Measurements from ENCODE around the gene GPAT3. TPM values are rescaled to one million over a fixed set of nuclear protein-coding genes. Genes with fewer than 3 reads are reported as not detected.

The GPAT3 gene
- total RNA-seq, 1 donor from 2014 or later = 0.99 TPM

DNA sequence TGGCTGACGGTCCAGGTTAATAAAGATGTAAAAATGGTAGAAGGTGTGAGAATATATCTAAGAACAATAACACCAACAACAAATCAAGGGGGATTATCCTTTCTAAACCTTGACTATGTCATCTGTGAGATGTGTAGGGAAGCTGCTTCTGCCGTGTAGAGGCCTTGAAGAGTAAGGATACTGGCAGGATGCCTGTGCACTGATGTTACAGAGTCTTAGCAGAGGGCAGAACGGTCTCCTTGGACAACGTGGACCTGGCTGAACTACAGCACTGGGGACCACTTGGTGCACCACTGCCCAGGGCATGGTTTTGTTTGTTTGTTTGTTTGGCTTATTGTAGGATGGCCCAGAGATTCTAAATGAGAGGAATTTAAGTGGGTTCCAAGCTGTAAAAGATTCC is 33.5 kb downstream of the GPAT3 start:
- Histone ChIP-seq H3K4me3 (no peak overlapping the region), H4K20me1 (ENCODE audit: low read depth) (no peaks in the 10 kb centered on the region), H2AFZ (replicated peaks) (no peak overlapping the region), H3K79me2 (ENCODE audit: low read depth) (no peaks in the 10 kb centered on the region), H3K27me3 (no peaks in the 10 kb centered on the region), H3K36me3 (no peaks in the 10 kb centered on the region), H3F3A (ENCODE audit: low read depth) (no peaks in the 10 kb centered on the region), H3K4me2 (no peak overlapping the region), H3K4me1 (no peaks in the 10 kb centered on the region), H3K9ac (no peak overlapping the region), H3K27ac (no peak overlapping the region), H3K9me3 (ENCODE audit: low read depth) (no peaks in the 10 kb centered on the region)
- no peak for TF ChIP-seq EZH2 (IDR thresholded peaks at IDR 0.05)
- TF ChIP-seq, protein P1, sequence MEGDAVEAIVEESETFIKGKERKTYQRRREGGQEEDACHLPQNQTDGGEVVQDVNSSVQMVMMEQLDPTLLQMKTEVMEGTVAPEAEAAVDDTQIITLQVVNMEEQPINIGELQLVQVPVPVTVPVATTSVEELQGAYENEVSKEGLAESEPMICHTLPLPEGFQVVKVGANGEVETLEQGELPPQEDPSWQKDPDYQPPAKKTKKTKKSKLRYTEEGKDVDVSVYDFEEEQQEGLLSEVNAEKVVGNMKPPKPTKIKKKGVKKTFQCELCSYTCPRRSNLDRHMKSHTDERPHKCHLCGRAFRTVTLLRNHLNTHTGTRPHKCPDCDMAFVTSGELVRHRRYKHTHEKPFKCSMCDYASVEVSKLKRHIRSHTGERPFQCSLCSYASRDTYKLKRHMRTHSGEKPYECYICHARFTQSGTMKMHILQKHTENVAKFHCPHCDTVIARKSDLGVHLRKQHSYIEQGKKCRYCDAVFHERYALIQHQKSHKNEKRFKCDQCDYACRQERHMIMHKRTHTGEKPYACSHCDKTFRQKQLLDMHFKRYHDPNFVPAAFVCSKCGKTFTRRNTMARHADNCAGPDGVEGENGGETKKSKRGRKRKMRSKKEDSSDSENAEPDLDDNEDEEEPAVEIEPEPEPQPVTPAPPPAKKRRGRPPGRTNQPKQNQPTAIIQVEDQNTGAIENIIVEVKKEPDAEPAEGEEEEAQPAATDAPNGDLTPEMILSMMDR (IDR thresholded peaks at IDR 0.05) = no peak
- no peak for TF ChIP-seq EZH2phosphoT487 (IDR thresholded peaks at IDR 0.05)
- no peak for DNase-seq (ENCODE audit: low spot score)
- H3K36me3 Mint-ChIP-seq = no peaks in the 10 kb centered on the region
- H3K9me3 Mint-ChIP-seq = no peaks in the 10 kb centered on the region
- H3K27ac Mint-ChIP-seq = no peak overlapping the region
- no peaks in the 10 kb centered on the region for H3K27me3 Mint-ChIP-seq (ENCODE audit: insufficient read depth, low read depth)
- H3K4me1 Mint-ChIP-seq = no peaks in the 10 kb centered on the region
- no peak overlapping the region for H3K4me3 Mint-ChIP-seq

DNA sequence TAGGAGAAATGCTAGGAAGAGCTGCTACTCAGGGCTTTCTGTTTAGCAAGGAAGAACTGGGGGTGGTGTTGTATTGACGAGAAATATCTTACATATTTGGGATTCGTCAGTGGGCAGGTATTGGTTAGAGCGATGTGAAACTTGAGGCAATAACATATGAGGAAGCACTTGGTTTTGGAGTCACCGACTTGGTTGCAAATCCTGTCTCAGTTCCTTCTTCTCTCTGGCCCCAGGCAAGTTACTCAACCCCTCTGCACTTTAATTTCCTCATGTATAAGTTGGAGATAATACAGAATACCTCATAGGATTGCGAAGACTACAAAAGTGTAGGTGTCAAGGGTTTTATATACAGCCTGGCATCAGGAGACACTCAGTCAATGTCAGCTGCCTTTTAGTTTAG is 34.1 kb downstream of the GPAT3 start:
- Histone ChIP-seq H3K36me3 (no peaks in the 10 kb centered on the region), H4K20me1 (ENCODE audit: low read depth) (no peaks in the 10 kb centered on the region), H3F3A (ENCODE audit: low read depth) (no peaks in the 10 kb centered on the region), H3K4me3 (no peak overlapping the region), H2AFZ (replicated peaks) (no peak overlapping the region), H3K4me1 (no peaks in the 10 kb centered on the region), H3K27ac (no peak overlapping the region), H3K9me3 (ENCODE audit: low read depth) (no peaks in the 10 kb centered on the region), H3K4me2 (no peak overlapping the region), H3K79me2 (ENCODE audit: low read depth) (no peaks in the 10 kb centered on the region), H3K27me3 (no peaks in the 10 kb centered on the region), H3K9ac (no peak overlapping the region)
- H3K4me1 Mint-ChIP-seq = no peaks in the 10 kb centered on the region
- no peak overlapping the region for H3K4me3 Mint-ChIP-seq
- H3K36me3 Mint-ChIP-seq = no peaks in the 10 kb centered on the region
- H3K27ac Mint-ChIP-seq = no peak overlapping the region
- no peaks in the 10 kb centered on the region for H3K27me3 Mint-ChIP-seq (ENCODE audit: insufficient read depth, low read depth)
- no peaks in the 10 kb centered on the region for H3K9me3 Mint-ChIP-seq
- no peak for DNase-seq (ENCODE audit: low spot score)
- TF ChIP-seq EZH2 (IDR thresholded peaks at IDR 0.05) = no peak
- TF ChIP-seq EZH2phosphoT487 (IDR thresholded peaks at IDR 0.05) = no peak
- TF ChIP-seq, protein P1 (IDR thresholded peaks at IDR 0.05) = no peak

DNA sequence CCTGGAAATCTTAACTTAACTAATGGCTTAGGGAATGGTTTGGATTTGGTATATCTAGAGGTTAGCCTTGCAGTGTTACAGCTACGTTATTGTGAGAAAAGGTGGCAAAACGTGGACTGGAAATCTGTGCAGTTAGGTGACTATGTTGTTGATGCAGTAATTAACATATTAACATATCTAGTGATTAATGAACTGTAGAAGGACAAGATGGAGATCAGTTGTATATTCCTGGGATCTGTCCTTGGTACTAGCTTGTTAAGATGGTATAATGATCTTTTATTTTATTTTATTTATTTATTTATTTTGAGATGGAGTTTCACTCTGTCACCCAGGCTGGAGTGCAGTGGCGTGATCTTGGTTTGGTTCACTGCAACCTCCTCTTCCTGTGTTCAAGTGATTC is 36.9 kb downstream of the GPAT3 start:
- Histone ChIP-seq H3K4me3 (no peak overlapping the region), H3K27me3 (no peaks in the 10 kb centered on the region), H4K20me1 (ENCODE audit: low read depth) (no peaks in the 10 kb centered on the region), H3K9me3 (ENCODE audit: low read depth) (no peaks in the 10 kb centered on the region), H2AFZ (replicated peaks) (no peak overlapping the region), H3K4me2 (no peak overlapping the region), H3K36me3 (no peaks in the 10 kb centered on the region), H3F3A (ENCODE audit: low read depth) (no peaks in the 10 kb centered on the region), H3K79me2 (ENCODE audit: low read depth) (no peaks in the 10 kb centered on the region), H3K4me1 (no peaks in the 10 kb centered on the region), H3K9ac (no peak overlapping the region), H3K27ac (no peak overlapping the region)
- Mint-ChIP-seq H3K27me3 (ENCODE audit: insufficient read depth, low read depth) (peaks cover 3% of the 10 kb centered on the region), H3K36me3 (no peaks in the 10 kb centered on the region), H3K4me3 (no peak overlapping the region), H3K9me3 (no peaks in the 10 kb centered on the region), H3K4me1 (no peaks in the 10 kb centered on the region), H3K27ac (no peak overlapping the region)
- DNase-seq (ENCODE audit: low spot score) = no peak
- TF ChIP-seq EZH2phosphoT487 (IDR thresholded peaks at IDR 0.05) (no peak), EZH2 (IDR thresholded peaks at IDR 0.05) (no peak)
- TF ChIP-seq, protein P1 (IDR thresholded peaks at IDR 0.05) = no peak
